Activated CD8-positive, alpha-beta memory T cell treated with anti-CD3 and anti-CD28 coated beads for 48 hours (primary cell): Measurements from ENCODE around the gene GPR108.

Experiments used
- DNase-seq, 3 experiments: peaks; one replicate each; pipeline ENCODE4 v3.0.0-alpha.2; 2020; ENCODE audit warnings: low read depth in 2 of 3, low spot score in 2 of 3

GPR108 gene

DNA sequence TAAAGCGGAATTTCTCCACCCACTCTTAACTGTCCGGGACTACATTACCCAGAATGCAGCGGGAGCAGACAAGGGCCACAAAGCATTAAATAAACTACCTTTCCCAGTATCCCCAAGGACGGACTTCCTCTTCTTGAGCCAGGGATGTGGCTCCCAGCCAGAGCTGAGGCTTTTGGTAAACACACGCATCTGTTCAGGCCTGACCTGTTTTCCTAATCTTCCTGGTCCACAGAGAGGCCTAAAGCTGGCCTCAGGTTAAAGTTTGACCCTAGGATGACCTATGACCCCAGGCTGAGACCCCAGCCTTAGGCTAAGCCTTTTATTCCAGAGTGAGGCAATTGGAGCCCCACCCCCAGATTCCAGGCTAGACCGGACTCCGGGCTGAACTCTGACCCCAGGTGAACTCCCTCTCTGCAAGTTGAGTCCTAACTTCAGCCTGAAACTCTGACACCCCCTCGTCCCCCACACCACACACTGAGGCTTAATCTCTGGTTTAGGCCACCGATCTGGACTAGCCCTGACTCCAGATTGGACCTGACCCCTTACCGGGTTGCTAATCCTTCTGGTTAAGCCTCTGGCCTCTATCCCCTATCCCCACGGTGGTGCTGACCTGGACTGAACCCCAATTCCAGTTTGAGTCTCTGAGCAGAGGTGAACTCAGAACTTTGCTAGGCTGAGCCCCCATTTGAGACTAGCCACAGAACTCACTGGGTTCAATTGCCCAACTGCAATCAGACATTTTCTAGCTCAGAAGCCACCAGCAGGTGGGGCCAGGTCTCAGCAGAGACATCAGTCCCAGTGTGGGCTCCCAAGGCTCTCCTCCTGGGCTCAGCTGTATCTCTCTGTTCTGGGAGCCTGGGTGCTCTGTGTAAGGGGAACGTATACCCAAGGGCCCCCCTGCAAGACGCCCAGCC, 750 bp upstream of the GPR108 start:
- DNase-seq = peak in 2 of 3 experiments; percentile 53 to 54

DNA sequence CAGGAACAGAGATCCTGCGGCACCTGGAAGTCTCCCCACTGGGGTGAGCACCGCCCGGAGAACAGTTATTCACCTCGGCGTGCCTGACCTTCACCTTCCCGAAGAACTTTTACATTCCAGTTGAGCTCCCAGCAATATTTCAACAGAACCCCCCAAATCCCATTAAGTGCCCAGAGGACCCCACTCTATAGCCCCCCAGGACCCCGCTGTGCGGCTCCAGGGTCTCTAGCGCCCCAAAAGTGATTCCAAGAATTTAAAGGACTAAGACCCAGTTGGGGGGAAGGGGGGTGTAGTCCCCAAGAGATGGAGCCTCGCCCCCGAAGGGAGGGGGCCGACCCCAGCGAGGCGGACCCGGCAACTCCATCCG, 480 bp downstream of the GPR108 start:
- no peak for DNase-seq

DNA sequence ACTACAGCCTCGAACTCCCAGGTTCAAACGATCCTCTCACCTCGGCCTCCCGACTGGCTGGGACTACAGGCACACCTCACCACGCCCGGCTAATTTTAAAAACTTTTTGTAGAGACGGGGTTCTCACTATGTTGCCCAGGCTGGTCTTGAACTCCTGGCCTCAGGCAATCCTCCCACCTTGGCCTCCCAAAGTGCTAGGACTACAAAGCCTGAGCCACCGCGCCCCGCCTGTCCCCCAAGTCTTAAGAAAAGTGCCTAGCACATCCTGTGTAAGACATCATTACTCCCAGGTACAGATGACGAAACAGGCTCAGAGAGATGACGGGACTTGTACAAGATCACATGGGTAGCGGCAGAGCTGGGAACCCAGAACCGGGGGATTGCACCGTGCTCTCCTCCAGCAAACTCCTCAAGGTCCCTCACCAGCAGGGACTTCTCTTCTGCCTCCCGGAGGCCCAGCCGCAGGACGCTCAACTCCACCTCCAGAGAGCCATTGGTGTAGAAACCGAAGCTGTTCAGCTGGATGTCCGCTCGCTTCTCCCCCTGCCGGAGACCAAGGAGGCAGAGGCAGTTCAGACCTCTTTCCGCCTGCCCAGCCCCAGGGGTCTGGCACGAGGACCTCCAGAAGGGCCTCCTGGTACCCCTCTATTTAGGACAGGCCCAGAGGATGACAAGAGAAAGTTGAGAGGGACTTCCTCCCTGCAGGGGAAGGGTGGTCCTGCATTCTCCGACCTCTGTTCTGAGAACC, 1.0 kb downstream of the GPR108 start:
- DNase-seq = peak; percentile 43 to 54 (median 47)

DNA sequence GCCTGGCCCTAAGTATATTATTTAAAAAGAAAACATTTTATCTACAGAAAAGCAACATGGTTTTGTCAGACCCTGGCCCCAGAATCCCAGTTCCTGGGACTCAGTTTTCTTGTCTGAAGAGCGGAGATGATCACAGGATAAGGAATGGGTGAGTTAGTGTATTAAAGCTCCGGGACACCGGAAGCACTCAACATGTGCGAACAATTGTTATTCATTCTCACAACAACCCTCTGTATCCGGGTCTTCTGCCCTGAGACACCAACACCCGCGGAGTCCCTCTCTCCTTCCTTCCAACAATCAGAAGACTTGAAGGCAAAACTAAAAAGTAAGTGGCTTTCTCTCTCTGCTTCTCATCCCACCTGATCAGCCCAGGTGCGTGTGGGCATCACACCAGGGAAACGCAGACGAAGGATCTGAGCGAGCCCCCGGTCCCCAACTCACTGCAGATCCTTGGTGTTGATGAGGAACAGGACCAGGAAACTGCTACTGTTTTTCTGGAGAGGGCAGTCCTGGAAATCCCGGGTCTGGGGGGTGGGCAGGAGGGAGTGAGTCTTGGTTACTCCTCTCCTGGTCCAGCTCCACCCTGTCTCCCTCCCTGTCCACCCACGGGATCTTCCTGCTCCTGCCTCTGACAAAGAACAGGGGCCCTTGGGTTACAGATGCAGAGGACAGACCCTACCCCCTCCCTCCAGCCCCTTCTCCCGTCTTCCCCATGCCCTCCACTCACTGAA, 2.0 kb downstream of the GPR108 start:
- no peak for DNase-seq

DNA sequence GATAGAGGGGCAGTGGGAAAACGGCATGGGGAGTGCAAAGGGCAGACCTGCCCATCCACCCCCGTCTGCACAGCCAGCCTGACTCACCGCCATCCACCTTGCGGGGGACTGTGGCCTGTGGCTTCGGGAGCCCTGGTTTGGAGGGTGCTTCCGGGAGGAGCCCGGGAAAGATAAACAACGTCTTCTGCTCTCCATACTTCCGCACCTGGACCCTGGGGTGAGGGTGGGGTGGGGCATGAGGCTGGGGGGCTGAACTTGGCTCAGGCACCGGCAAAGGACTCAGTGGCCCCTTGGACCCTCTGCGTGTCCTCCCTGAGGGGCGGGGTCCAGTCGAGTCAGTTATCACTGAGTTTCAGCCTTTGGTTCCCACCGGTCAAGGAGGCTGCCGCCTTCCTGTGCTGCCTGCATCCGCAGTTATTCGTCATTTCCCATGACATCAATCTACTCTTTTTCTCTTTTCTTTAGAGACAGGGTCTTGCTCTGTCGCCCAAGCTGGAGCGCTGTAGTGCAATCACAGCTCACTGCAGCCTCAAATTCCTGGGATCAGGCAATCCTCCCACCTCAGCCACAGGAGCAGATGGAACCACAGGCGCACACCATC, 3.2 kb downstream of the GPR108 start:
- no peak for DNase-seq

DNA sequence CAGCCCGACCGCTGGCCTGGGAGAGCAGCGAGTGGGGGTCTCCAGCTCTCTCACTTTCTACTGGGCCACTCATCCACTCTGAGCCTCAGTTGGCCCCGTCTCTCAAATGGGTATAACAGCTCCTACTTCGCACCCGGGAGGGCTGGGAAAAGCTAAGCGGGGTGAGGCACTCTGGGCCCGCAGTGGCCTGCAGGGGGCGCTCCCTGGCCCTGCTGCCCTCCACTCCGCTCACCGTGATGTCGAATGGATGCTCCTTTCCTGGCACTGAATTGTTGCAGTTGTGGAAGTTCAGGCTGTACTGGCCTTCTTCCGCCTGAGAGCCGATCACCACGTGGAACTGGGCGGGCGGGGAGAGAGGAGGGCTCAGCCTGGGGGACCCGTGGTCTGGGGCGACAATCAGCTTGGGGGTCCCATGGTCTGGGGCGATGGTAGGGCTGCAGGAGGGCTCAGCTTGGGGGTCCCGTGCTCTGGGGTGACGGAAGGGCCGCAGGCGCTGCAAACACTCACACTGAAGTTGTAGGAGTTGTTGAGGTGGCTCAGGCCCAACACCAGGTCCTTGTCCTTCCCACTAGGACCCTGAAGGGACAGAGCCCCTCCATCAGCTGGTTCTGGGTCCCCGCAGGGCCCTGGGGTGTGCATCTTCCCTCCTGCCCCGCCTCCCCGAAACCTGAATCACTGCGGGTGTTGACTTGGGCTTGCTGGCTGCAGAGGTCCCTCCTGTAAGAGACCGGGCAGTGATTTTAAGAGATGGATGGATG, 3.9 kb downstream of the GPR108 start:
- DNase-seq = no peak

DNA sequence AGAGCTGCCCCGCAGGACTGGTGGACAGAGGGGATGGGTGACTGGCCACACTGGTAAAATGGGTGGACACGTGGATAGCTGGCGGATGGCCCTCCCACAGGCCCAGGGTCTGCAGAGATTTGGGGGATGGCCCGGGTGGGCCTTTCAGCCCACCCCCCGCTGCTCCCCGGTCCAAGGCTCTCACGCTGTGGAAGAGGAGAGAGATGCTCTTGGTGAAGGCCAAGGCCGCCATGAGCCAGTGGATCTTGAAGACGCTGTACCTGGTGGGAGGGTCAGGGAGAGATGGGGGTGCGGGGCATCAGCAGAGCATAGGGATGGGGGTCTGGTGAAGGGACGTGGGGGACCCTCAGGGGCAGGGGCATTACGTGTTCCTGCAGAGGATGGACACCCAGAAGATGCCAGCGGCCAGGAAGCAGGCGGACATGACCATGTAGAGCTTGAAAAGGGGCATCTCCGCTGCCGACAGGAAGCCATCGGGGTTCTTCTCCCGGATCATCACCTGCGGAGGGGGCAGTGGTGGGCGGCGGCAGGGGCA, 4.5 kb downstream of the GPR108 start:
- DNase-seq = no peak

DNA sequence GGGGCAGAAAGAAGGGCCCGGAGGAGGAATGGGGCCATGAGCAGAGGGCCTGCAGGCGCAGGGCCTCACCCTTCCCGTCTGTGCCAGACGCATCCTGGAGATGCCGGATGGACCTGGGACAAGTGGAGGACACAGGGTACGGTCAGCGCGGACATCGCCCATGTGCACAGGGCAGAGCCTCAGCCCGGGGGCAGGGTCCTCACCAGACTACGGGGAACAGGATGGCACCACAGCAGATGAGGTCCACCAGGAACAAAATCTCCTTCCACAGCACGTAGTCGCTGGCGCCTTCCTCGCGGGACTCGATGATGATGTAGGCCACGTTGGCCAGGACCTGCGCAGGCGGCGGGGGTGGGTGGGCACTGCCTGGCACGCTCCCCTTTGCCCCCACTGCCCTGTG, 5.6 kb downstream of the GPR108 start:
- no peak for DNase-seq

DNA sequence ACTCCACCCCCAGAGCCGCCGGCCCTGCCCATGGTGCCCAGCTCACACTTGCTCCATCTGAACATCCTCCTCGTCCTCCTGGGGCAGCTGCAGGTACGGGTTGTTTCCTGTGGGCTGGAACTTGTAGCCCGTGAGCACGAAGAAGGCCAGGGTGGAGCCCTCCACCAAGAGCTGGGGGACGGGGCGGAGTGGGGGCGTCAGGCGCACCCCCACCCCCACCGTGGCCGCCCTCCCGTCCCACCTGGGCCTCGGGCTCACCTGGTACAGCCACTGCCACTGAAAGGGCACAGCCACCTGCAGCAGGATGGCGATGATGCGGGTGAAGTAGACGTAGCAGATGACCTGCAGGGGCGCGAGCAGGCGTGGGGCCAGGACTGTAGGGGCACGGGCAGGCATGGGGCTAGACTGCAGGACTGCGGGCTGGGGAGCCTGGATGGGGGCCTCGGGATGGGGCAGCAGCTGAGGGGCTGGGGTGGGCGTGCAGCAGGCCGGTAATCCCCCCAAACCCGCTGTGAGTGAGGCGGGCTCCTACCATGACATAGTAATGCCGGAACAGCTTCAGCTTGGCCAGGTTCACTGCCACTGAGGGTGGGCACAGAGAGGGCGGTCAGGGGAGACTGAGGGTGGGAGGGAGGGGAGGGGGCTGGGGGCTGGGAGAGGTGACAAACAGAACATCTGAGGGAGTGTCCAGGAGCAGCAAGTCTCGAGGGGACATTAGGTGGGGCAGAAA, 6.3 kb downstream of the GPR108 start:
- DNase-seq = no peak

DNA sequence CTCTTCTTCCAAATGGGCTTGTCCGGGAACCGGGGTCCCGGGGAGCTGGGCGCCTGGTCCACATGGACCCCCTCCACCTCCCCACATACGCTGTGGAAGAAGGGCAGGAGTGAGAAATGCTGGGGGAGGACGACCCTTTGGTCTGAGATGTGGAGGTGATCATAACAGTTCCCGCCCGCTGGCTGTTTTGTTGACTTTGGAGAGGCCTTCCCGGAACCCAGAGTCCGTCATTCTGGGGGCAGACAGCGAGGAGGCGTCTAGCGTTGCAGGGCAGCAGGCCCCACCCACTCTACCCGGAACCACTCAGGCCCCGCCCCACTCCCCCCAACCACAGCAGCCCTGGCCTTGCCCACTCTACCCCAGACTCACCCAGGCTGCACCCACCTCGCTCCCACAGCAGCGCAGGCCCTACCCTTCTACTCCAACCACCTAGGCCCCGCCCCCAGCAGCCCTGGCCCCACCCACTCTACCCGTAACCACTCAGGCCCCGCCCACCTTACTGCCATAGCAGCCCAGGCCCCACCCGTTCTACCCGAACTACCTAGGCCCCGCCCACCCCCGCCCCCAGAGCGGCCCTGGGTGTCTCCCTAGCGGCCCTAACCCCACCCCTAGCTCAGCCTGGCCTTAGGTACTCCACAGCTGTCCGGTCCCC, 7.1 kb downstream of the GPR108 start:
- DNase-seq = peak in 1 of 3 experiments; percentile 23

DNA sequence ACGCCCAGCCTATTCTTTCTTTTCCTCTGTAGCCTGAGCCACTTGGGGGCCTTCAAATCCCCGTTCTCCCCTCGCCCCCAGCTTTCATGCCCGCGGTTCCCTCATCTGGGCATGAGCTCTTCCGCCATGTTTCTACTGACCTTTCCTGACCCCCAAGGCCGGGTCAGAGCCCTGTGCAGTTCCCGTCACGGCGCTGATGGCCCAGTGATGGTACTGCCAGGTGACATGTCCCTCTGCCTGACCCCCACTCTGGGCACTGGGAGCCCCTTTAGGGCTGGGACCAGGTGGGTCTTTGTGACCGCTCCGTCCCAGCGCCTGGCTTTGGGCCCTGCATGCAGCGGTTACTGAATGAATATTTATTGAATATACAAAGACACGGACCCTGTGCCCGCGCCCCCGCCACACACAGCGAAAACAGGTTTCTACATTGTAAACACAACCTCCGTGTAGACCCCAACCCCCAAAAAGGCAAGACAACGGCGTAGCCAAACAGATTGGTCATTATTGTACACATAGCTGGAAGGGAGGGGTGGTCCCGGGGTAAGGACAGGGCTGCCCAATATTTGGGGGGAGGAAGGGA, 7.7 kb downstream of the GPR108 start:
- no peak for DNase-seq

DNA sequence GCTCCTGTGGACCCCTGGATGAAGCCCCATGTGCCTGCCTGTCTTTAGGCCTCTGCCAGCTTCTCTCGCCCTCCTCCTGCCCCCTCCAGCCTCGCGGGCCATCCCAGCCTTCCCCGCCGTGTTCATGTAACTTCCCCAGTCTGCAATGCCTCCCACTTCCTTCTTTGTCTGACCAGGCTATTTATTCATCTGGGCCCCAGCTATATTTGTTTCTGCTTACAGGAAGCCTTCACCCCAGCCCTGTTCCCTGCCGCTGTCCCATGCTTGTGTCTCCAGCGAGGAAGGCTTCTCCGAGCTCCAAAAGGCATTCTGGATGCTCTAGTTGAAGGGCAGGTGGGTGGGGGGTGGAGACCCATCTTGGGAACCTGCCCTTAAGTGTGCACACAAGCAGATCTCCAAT, 9.0 kb downstream of the GPR108 start:
- no peak for DNase-seq

DNA sequence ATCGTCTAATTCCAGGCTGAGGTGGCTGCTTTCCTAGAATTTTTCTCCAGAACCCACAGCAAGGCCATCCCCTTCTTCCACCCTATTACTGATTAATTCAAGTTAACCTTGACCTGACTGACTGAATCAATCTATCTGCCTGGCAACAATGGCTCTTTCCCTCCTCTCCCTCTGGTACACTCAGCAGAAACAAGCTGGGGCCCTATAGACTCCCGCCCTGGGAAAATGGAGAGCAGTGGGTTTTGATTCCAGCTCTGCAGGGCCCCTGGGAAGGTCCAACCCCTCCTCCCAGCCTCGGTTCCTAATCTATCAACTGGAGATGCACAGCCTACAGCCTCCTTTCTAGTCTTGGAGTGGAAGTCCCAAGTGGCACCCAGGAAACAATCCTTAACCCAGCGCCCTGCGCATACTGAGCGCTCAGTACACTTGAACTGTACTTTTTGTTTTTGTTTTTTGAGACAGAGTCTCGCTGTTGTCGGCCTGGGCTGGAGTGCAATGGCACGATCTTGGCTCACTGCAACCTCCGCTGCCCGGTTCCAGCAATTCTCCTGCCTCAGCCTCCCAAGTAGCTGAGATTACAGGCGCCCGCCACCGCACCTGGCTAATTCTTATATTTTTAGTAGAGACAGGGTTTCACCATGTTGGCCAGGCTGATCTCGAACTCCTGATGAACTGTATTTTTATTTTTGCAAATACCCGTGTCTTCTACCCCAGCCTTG, 11.7 kb downstream of the GPR108 start:
- no peak for DNase-seq

DNA sequence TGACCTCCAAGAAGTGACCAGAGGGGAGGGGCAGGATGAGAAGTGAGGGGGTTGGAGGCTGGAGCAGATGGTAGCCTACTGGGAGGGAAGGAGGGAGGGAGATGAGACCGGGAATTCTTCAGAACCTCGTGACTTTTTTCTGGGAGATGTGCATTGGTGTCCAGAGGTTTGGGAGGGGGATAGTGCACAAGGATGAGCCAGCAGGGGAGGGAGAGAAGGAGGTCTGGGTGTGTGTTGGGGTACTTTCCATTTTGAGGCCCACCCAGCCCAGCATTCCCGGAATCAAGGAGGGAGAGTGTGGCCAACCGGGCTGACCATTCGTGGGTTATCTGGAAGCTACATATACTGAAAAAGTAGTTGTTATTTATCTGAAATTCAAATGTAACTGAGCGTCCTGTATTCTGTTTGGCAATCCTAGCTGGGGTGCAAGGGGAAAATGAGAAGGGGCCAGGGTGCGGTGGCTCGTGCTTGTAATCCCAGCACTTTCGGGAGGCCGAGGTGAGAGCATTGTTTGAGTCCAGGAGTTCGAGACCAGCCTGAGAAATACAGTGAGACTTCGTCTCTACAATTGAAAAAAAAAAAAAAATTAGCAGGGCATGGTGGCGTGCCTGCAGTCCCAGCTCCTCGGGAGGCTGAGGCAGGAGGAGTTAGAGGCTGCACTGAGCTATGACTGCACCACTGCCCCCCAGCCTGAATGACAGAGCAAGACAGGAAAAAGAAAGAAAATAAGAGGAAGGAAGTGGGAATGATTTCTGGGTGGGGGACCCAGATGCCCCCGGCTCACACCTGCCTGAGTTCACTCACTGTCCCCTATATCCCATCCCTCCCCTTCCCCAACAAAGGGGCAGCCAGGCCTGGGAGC, 12.5 kb downstream of the GPR108 start:
- no peak for DNase-seq

DNA sequence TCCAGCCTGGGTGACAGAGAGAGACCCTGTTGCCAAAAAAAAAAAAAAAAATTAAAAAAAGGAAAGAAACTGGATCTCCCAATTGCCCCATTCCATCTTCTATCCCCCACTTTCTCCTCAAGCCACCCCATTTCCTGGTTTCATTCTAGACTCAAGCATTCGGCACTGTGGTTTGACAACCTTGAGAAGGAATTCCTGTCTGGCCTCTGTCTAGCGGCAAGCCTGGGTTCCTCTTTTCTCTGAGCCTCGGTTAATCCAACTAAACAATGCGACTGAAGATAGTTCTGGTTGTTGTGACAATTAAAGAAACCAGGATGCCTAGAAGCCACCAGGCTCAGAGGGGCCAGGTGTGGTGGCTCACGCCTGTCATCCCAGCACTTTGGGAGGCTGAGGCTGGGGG, 13.6 kb downstream of the GPR108 start:
- DNase-seq = no peak

DNA sequence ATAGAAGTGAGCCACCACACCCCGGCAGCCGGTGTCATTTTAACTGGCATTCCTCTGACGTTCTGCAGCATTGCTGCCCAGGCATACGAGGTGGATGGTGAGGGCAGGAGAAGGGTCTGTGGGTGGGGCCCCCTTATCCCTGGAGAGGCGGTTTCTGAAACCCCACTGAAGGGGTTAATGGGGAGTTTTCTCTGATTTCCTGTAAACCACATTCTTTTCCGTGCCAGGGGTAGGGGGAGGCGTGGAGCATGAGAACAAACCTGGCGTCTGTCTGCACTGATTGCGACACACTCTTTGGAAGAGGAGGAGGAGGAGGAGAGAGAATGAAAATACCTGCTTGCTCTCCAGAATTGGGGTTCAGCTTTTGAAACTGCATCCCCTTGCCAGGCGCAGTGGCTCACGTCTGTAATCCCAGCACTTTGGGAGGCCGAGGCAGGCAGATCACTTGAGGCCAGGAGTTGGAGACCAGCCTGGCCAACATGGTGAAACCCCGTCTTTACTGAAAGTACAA, 14.2 kb downstream of the GPR108 start:
- DNase-seq = no peak

DNA sequence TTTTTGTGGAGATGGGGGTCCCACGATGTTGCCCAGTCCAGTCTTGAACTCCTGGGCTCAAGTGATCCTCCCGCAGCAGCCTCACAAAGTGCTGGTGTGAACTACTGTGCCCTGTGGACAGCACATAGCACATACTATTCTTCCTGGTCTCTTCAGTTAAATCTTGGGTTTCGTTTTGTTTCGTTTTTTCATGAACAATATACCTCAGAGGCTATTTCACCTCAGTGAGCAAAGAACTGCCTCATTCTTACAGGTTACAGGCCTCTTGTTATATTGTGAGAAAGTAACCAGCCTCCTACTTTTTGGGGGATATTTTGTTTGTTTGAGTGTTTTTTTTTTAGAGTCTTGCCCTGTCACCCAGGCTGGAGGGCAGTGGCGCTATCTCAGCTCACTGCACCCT, 15.6 kb downstream of the GPR108 start:
- no peak for DNase-seq
